ENCODE results near the gene MAP1S.
A peak's percentile ranks its signal among the peaks of the same experiment; 100 is the strongest.
"Not testable (repeated sequence)": the region's sequence is repeated elsewhere in the genome, so short reads cannot be mapped to it uniquely, and the experiment has no call there.

Gene MAP1S

GRCh38 chr19:17762505-17763229, 43.4 kb downstream of the MAP1S start:
- peak; percentile 83 for DNase-seq (ENCODE audit: low spot score)

- DNase-seq (ENCODE audit: low spot score) = no peak
These were observed 45.1 kb downstream of the MAP1S start for GRCh38 chr19:17764348-17764747.

GRCh38 chr19:17765069-17765618, 45.9 kb downstream of the MAP1S start:
- no peak for DNase-seq (ENCODE audit: low spot score)

GRCh38 chr19:17766543-17767131, 47.4 kb downstream of the MAP1S start:
- DNase-seq (ENCODE audit: low spot score) = peak; percentile 22

- no peak for DNase-seq (ENCODE audit: low spot score)
These were observed 48.3 kb downstream of the MAP1S start for GRCh38 chr19:17767559-17767958.

DNA sequence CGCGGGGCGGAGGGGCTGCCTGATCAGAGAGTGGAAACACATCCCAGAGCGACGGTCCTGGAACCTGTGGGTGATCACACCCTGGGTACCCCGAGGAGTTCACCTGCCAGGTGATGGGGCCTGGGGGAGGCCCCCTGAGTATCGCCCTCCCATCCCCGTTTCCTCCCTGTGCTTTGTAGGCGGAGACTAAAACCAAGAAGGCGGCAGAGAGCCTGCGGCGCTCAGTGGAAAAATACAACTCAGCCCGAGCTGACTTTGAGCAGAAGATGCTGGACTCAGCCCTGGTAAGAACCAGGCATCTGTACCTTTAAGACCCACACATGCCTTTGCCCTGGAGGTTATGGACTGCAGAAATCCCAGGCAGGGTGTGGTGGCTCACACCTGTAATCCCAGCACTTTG, 51.3 kb downstream of the MAP1S start:
- no peak for DNase-seq (ENCODE audit: low spot score)

DNA sequence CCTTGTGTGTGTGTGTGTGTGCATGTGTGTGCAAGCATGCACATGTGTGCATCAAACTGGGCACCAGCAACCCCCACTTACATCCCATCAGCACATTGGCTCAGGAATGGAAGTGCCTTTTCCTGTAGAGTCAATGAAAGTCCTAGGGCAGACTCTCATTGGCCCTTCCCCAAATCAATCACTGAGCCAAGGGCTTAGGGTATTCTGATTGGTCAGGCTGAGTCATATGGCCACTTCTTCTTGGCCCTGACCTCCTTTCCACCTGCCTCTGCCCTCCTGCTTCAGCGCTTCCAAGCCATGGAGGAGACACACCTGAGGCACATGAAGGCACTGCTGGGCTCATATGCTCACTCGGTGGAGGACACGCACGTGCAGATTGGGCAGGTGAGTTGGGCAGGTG, 52.9 kb downstream of the MAP1S start:
- no peak for DNase-seq (ENCODE audit: low spot score)

- DNase-seq (ENCODE audit: low spot score) = peak; percentile 57
These were observed 56.1 kb downstream of the MAP1S start for GRCh38 chr19:17775245-17775927.

DNA sequence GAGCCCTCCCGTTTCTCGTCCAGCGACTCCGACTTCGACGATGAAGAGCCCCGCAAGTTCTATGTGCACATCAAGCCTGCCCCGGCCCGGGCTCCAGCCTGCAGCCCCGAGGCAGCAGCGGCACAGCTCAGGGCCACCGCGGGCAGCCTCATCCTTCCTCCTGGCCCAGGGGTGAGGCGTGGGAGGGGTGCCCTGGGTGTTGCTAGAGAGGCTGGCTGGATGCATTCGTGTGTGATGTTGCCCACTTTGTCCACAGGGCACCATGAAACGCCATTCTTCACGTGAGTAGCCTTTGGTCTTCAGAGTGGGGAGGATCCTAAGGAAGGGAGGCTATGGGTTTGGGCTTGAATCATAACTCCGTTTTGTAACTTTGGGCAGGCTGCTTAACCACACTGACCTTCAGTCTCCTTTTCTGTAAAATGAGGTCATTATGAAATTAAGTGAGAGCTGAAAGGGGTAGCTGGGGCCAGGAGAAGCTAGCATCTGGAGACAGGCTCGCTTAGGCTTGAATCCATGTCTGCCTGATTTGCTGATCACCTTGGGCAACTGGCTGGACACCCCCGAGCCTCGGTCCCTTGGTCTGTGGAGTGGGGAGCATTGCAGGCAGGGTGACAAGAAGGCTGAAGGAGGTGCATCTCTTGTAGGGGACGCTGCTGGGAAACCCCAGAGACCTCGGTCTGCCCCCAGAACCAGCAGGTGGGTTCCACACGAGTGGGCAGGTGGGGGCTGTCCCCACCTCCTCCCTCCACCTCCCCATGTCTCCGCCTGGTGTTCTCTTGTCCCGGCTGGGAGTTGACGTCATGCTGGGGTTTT, 56.9 kb downstream of the MAP1S start:
- DNase-seq (ENCODE audit: low spot score) = no peak

DNA sequence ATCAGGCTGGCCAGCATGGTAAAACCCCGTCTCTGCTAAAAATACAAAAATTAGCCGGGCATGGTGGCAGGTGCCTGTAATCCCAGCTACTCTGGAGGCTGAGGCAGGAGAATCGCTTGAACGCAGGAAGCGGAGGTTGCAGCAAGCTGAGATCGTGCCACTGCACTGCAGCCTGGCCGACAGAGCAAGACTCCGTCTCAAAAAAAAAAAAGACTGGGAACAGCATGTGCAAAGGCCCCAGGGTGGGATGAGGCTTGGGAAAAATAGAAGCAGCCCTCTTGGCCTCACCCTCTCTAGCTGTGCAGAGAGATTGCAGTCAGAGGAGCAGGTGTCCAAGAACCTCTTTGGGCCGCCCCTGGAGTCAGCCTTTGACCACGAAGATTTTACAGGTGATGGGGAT, 58.6 kb downstream of the MAP1S start:
- DNase-seq (ENCODE audit: low spot score) = not testable (repeated sequence)

GRCh38 chr19:17778251-17778967, 59.1 kb downstream of the MAP1S start:
- DNase-seq (ENCODE audit: low spot score) = peak; percentile 90

GRCh38 chr19:17778968-17779929, 60.0 kb downstream of the MAP1S start:
- peak; percentile 90 for DNase-seq (ENCODE audit: low spot score)

GRCh38 chr19:17780781-17781180, 61.5 kb downstream of the MAP1S start:
- DNase-seq (ENCODE audit: low spot score) = no peak

- not testable (repeated sequence) for DNase-seq (ENCODE audit: low spot score)
These were observed 64.4 kb downstream of the MAP1S start for GRCh38 chr19:17783721-17784120.

All from COLO829 (cell line).